HEK293 (cell line): ENCODE results near the gene ZNF862.
A peak's percentile ranks its signal among the peaks of the same experiment; 100 is the strongest.

Experiments
- CTCF ChIA-PET: fragments of 350-600 bp; formaldehyde crosslinking; extraction: SDS; loops from one replicate; lab custom pipeline; 2021; ENCODE audit warnings: antibody characterized with exemption; lab: Yijun Ruan, JAX
- POLR2A ChIA-PET: fragments of 300-600 bp; formaldehyde crosslinking; extraction: SDS; loops from one replicate; lab custom pipeline; 2020; ENCODE audit warnings: antibody characterized with exemption, inconsistent platforms; lab: Yijun Ruan, JAX
- H3K27ac ChIP-seq: fragments of 200-500 bp; sonication (Bioruptor generic); 2 replicates; pipeline ENCODE4 v1.5.1; 2014; ENCODE audit warnings: low read depth, low read length, control low read depth, inconsistent platforms; ENCODE audit errors: extremely low read depth
- H3K36me3 ChIP-seq, 2 experiments: fragments of 200-500 bp in 1 of 2; sonication (Bioruptor generic) in 1 of 2; 1 replicate in 1 of 2; 2 replicates in 1 of 2; pipeline ENCODE4 v1.5.1; 2014 to 2017; ENCODE audit warnings: inconsistent platforms in 2 of 2, low read length in 2 of 2; ENCODE audit not compliant: control insufficient read depth in 2 of 2, insufficient read depth in 1 of 2
- H3K4me1 ChIP-seq: fragments of 200-500 bp; sonication (Bioruptor generic); 2 replicates; pipeline ENCODE4 v1.5.1; 2014; ENCODE audit warnings: mild to moderate bottlenecking, low read length, inconsistent platforms; ENCODE audit not compliant: control insufficient read depth, insufficient read depth
- H3K4me3 ChIP-seq: 2 replicates; pipeline ENCODE4 v1.5.1; 2011; ENCODE audit warnings: low read depth, mild to moderate bottlenecking, control low read depth, low read length, moderate library complexity
- H3K9me3 ChIP-seq: fragments of 200-500 bp; sonication (Bioruptor generic); 2 replicates; pipeline ENCODE4 v1.5.1; 2014; ENCODE audit warnings: low read depth, low read length, inconsistent platforms; ENCODE audit not compliant: control insufficient read depth, insufficient read depth
- EGR2 ChIP-seq: fragments of 450-650 bp; formaldehyde crosslinking; IDR thresholded peaks from 2 replicates; pipeline ENCODE4 v1.5.1; 2016; ENCODE audit warnings: low read depth, missing biosample characterization, missing genetic modification characterization
- HOXD13 ChIP-seq: sonication (generic); formaldehyde crosslinking; IDR thresholded peaks from 2 replicates; pipeline ENCODE4 v1.8.0; 2022; ENCODE audit warnings: missing genetic modification reagents, borderline replicate concordance
- KLF17 ChIP-seq: fragments of 450-650 bp; formaldehyde crosslinking; IDR thresholded peaks from 2 replicates; pipeline ENCODE4 v1.5.1; 2016; ENCODE audit warnings: missing biosample characterization, missing genetic modification characterization
- KLF8 ChIP-seq: fragments of 450-650 bp; formaldehyde crosslinking; IDR thresholded peaks from 2 replicates; pipeline ENCODE4 v1.5.1; 2016; ENCODE audit warnings: missing biosample characterization, missing genetic modification characterization
- MZF1 ChIP-seq: fragments of 450-650 bp; formaldehyde crosslinking; IDR thresholded peaks from 2 replicates; pipeline ENCODE4 v1.5.1; 2017; ENCODE audit warnings: missing biosample characterization, missing genetic modification characterization, borderline replicate concordance
- PBX3 ChIP-seq: sonication (generic); formaldehyde crosslinking; IDR thresholded peaks from 2 replicates; pipeline ENCODE4 v1.8.1; 2022; ENCODE audit warnings: mild to moderate bottlenecking, moderate library complexity, missing genetic modification reagents
- SP7 ChIP-seq: fragments of 450-650 bp; formaldehyde crosslinking; IDR thresholded peaks from 2 replicates; pipeline ENCODE4 v1.5.1; 2016; ENCODE audit warnings: missing biosample characterization, missing genetic modification characterization
- ZBTB1 ChIP-seq: fragments of 450-650 bp; formaldehyde crosslinking; IDR thresholded peaks from 2 replicates; pipeline ENCODE4 v1.5.1; 2016; ENCODE audit warnings: missing biosample characterization, missing genetic modification characterization
- ZBTB20 ChIP-seq: fragments of 450-650 bp; formaldehyde crosslinking; IDR thresholded peaks from 2 replicates; pipeline ENCODE4 v1.5.1; 2016; ENCODE audit warnings: missing biosample characterization, missing genetic modification characterization
- ZBTB49 ChIP-seq: fragments of 450-650 bp; formaldehyde crosslinking; IDR thresholded peaks from 2 replicates; pipeline ENCODE4 v1.5.1; 2016; ENCODE audit warnings: missing biosample characterization, missing genetic modification characterization, low read depth
- ZFHX2 ChIP-seq: fragments of 450-650 bp; formaldehyde crosslinking; conservative IDR thresholded peaks from 2 replicates; pipeline ENCODE4 v1.5.1; 2016; ENCODE audit warnings: missing biosample characterization, missing genetic modification characterization
- ZFP69B ChIP-seq: fragments of 450-650 bp; formaldehyde crosslinking; IDR thresholded peaks from 2 replicates; pipeline ENCODE4 v1.5.1; 2016; ENCODE audit warnings: missing biosample characterization, missing genetic modification characterization
- ZNF146 ChIP-seq: fragments of 450-650 bp; formaldehyde crosslinking; IDR thresholded peaks from 2 replicates; pipeline ENCODE4 v1.5.1; 2016; ENCODE audit warnings: missing biosample characterization, missing genetic modification characterization
- ZNF155 ChIP-seq: fragments of 450-650 bp; formaldehyde crosslinking; IDR thresholded peaks from 2 replicates; pipeline ENCODE4 v1.5.1; 2016; ENCODE audit warnings: missing biosample characterization, missing genetic modification characterization
- ZNF202 ChIP-seq: fragments of 450-650 bp; formaldehyde crosslinking; IDR thresholded peaks from 2 replicates; pipeline ENCODE4 v1.5.1; 2016; ENCODE audit warnings: missing biosample characterization, missing genetic modification characterization, borderline replicate concordance
- ZNF24 ChIP-seq: fragments of 450-650 bp; formaldehyde crosslinking; IDR thresholded peaks from 2 replicates; pipeline ENCODE4 v1.5.1; 2016; ENCODE audit warnings: missing biosample characterization, missing genetic modification characterization
- ZNF362 ChIP-seq: fragments of 450-650 bp; formaldehyde crosslinking; IDR thresholded peaks from 2 replicates; pipeline ENCODE4 v1.5.1; 2016; ENCODE audit warnings: missing biosample characterization, missing genetic modification characterization
- ZNF404 ChIP-seq: fragments of 450-650 bp; formaldehyde crosslinking; IDR thresholded peaks from 2 replicates; pipeline ENCODE4 v1.5.1; 2017; ENCODE audit warnings: missing biosample characterization, missing genetic modification characterization
- ZNF416 ChIP-seq: fragments of 450-650 bp; formaldehyde crosslinking; IDR thresholded peaks from 2 replicates; pipeline ENCODE4 v1.5.1; 2016; ENCODE audit warnings: missing biosample characterization, missing genetic modification characterization
- ZNF555 ChIP-seq: fragments of 450-650 bp; formaldehyde crosslinking; conservative IDR thresholded peaks from 2 replicates; pipeline ENCODE4 v1.5.1; 2017; ENCODE audit warnings: missing biosample characterization, mild to moderate bottlenecking, missing genetic modification characterization, inconsistent platforms
- ZNF600 ChIP-seq: fragments of 450-650 bp; formaldehyde crosslinking; IDR thresholded peaks from 2 replicates; pipeline ENCODE4 v1.5.1; 2016; ENCODE audit warnings: missing biosample characterization, missing genetic modification characterization
- ZNF677 ChIP-seq: fragments of 450-650 bp; IDR thresholded peaks from 2 replicates; pipeline ENCODE4 v1.5.0; 2018; ENCODE audit warnings: missing biosample characterization, mild to moderate bottlenecking, missing genetic modification characterization, moderate library complexity
- ZNF768 ChIP-seq: fragments of 450-650 bp; formaldehyde crosslinking; IDR thresholded peaks from 2 replicates; pipeline ENCODE4 v1.5.1; 2018; ENCODE audit warnings: missing biosample characterization, mild to moderate bottlenecking, missing genetic modification characterization
- ZNF777 ChIP-seq: fragments of 450-650 bp; formaldehyde crosslinking; IDR thresholded peaks from 2 replicates; pipeline ENCODE4 v1.5.1; 2017; ENCODE audit warnings: missing biosample characterization, missing genetic modification characterization, borderline replicate concordance
- ZNF791 ChIP-seq: fragments of 450-650 bp; formaldehyde crosslinking; IDR thresholded peaks from 2 replicates; pipeline ENCODE4 v1.5.1; 2016; ENCODE audit warnings: missing biosample characterization, missing genetic modification characterization
- ZNF837 ChIP-seq: fragments of 450-650 bp; formaldehyde crosslinking; IDR thresholded peaks from 2 replicates; pipeline ENCODE4 v1.5.1; 2016; ENCODE audit warnings: missing biosample characterization, missing genetic modification characterization
- ZXDB ChIP-seq: fragments of 450-650 bp; formaldehyde crosslinking; IDR thresholded peaks from 2 replicates; pipeline ENCODE4 v1.5.1; 2016; ENCODE audit warnings: missing biosample characterization, missing genetic modification characterization

ZNF862 gene

GRCh38 chr7:149851449-149851848 is 13.3 kb downstream of the ZNF862 start:
- CTCF ChIA-PET = interaction anchor here (0.6 kb wide), 1 partner anchor 601 kb away, joined by 3 read pairs; no protein-coding TSS in a partner anchor
- POLR2A ChIA-PET = no interaction called here

GRCh38 chr7:149853157-149853556 is 15.0 kb downstream of the ZNF862 start:
- Histone ChIP-seq H3K4me3 (no peak overlapping the region), H3K36me3 (no peaks in the 10 kb centered on the region), H3K27ac (no peak overlapping the region), H3K4me1 (peaks cover 12% of the 10 kb centered on the region), H3K9me3 (no peaks in the 10 kb centered on the region)
- ChIA-PET CTCF (no interaction called here), POLR2A (interaction anchor here (3.1 kb wide), 1 partner anchor 14 kb away, joined by 28 read pairs; the partner anchor contains the start of gene ZNF862)
- TF ChIP-seq EGR2 (tag by site-specific recombination) (peak; percentile 47; the same call in 1 of the 2 replicates), ZFHX2 (peak; percentile 70), ZNF600 (tag by site-specific recombination) (peak; percentile 58), ZNF837 (tag by site-specific recombination) (no peak)

More at GRCh38 chr7:149851449-149851848, 13.3 kb downstream of the ZNF862 start:
- Histone ChIP-seq H3K4me1 (peaks cover 12% of the 10 kb centered on the region), H3K9me3 (no peaks in the 10 kb centered on the region)
- no peak for TF ChIP-seq ZXDB (tag by site-specific recombination)
- TF ChIP-seq ZFHX2 = no peak
- no peak for TF ChIP-seq ZNF24 (tag by site-specific recombination)
- no peak for TF ChIP-seq ZNF768
- TF ChIP-seq EGR2 (tag by site-specific recombination) = no peak
- TF ChIP-seq KLF17 = no peak
- no peak for TF ChIP-seq MZF1 (tag by site-specific recombination)
- TF ChIP-seq KLF8 (tag by site-specific recombination) = no peak
- TF ChIP-seq HOXD13 (CRISPR knock-in tag) = no peak
- TF ChIP-seq ZFP69B (tag by site-specific recombination) = no peak
- TF ChIP-seq ZNF404 (tag by site-specific recombination) = no peak
- TF ChIP-seq SP7 (tag by site-specific recombination) = no peak
- TF ChIP-seq ZNF155 (tag by site-specific recombination) = no peak
- TF ChIP-seq, all 188 proteins: peak for 0
- Histone ChIP-seq H3K4me3 (no peak overlapping the region), H3K27ac (no peak overlapping the region), H3K36me3 (no peaks in the 10 kb centered on the region)

GRCh38 chr7:149854611-149855360 is 16.6 kb downstream of the ZNF862 start:
- H3K9me3 ChIP-seq = no peaks in the 10 kb centered on the region
- peaks cover 12% of the 10 kb centered on the region for H3K4me1 ChIP-seq
- CTCF ChIA-PET = interaction anchor here (0.6 to 1.2 kb wide), 5 partner anchors 11 to 394 kb away, joined by 3 to 5 read pairs (median 3); partner anchors contain the start of gene ZNF777
- POLR2A ChIA-PET = interaction anchor here (0.6 to 3.1 kb wide), 4 partner anchors 13 to 83 kb away, joined by 3 to 28 read pairs (median 4); partner anchors contain the start of gene ZNF862
- H3K27ac ChIP-seq = no peak overlapping the region
- no peaks in the 10 kb centered on the region for H3K36me3 ChIP-seq
- H3K4me3 ChIP-seq = no peak overlapping the region
- TF ChIP-seq ZNF362 (tag by site-specific recombination) (no peak), ZNF777 (tag by site-specific recombination) (no peak), ZNF791 (tag by site-specific recombination) (no peak), ZNF146 (no peak), ZBTB20 (tag by site-specific recombination) (peak; percentile 91), ZNF677 (tag by site-specific recombination) (no peak), ZBTB1 (no peak), ZNF555 (tag by site-specific recombination) (no peak), ZNF416 (tag by site-specific recombination) (no peak), ZNF202 (tag by site-specific recombination) (no peak), ZBTB49 (no peak), PBX3 (CRISPR knock-in tag) (0 out of 2 replicates have a peak, but pooled peaks have one; percentile 41)
